Mucosa of rectum (tissue), 2 donors: Measurements from ENCODE around the gene THSD4.
A peak's percentile ranks its signal among the peaks of the same experiment; 100 is the strongest.

ENCODE experiments used
- H3K27ac ChIP-seq, 2 donors: one replicate each; pipeline ENCODE4 v1.7.0; 2013; ENCODE audit warnings: inconsistent platforms in 2 of 2, low read depth in 2 of 2, low read length in 2 of 2
- H3K27me3 ChIP-seq, 2 donors: one replicate each; pipeline ENCODE4 v1.7.0; 2013; ENCODE audit warnings: low read length in 2 of 2; ENCODE audit not compliant: control insufficient read depth in 2 of 2, insufficient read depth in 2 of 2
- H3K36me3 ChIP-seq, 2 donors: one replicate each; pipeline ENCODE4 v1.7.0; 2013; ENCODE audit warnings: low read length in 2 of 2; ENCODE audit not compliant: control insufficient read depth in 2 of 2, insufficient read depth in 2 of 2
- H3K4me1 ChIP-seq, 2 donors: one replicate each; pipeline ENCODE4 v1.7.0; 2013; ENCODE audit warnings: low read length in 2 of 2, mild to moderate bottlenecking in 1 of 2; ENCODE audit not compliant: control insufficient read depth in 2 of 2, insufficient read depth in 2 of 2
- H3K4me3 ChIP-seq, 2 donors: one replicate each; pipeline ENCODE4 v1.7.0; 2013; ENCODE audit warnings: low read length in 2 of 2
- H3K9ac ChIP-seq, 2 donors: one replicate each; pipeline ENCODE4 v1.7.0; 2013; ENCODE audit warnings: low read length in 2 of 2, low read depth in 1 of 2, mild to moderate bottlenecking in 1 of 2
- H3K9me3 ChIP-seq, 2 donors: one replicate each; pipeline ENCODE4 v1.7.0; 2013; ENCODE audit warnings: low read length in 2 of 2; ENCODE audit not compliant: control insufficient read depth in 2 of 2
- donor health status: healthy.
- donor health status: Normal muscosa, but diverticular disease.

The THSD4 gene

GRCh38 chr15:71735385-71735757, 620.1 kb downstream of the THSD4 start:
- H3K9me3 ChIP-seq = no peaks in the 10 kb centered on the region
- H3K4me3 ChIP-seq = no peak overlapping the region
- no peaks in the 10 kb centered on the region for H3K27me3 ChIP-seq
- H3K9ac ChIP-seq = no peak overlapping the region
- peaks cover 6 to 17% of the 10 kb centered on the region in 2 donors for H3K4me1 ChIP-seq
- no peak overlapping the region for H3K27ac ChIP-seq
- H3K36me3 ChIP-seq = no peaks in the 10 kb centered on the region

- Histone ChIP-seq H3K27me3 (no peaks in the 10 kb centered on the region), H3K27ac (no peak overlapping the region), H3K36me3 (peaks cover 0 to under 1% of the 10 kb centered on the region in 2 donors), H3K4me3 (no peak overlapping the region), H3K4me1 (peaks cover 5 to 17% of the 10 kb centered on the region in 2 donors), H3K9me3 (no peaks in the 10 kb centered on the region), H3K9ac (peak overlapping the region in 1 of 2 donors; percentile 5)
These were observed 621.1 kb downstream of the THSD4 start for GRCh38 chr15:71736286-71736947.

- Histone ChIP-seq H3K36me3 (peaks cover 0 to 4% of the 10 kb centered on the region in 2 donors), H3K9ac (no peak overlapping the region), H3K4me3 (no peak overlapping the region), H3K27me3 (no peaks in the 10 kb centered on the region), H3K4me1 (peaks cover 0 to 12% of the 10 kb centered on the region in 2 donors), H3K9me3 (no peaks in the 10 kb centered on the region), H3K27ac (no peak overlapping the region)
These were observed 622.5 kb downstream of the THSD4 start for GRCh38 chr15:71737761-71738160.

DNA sequence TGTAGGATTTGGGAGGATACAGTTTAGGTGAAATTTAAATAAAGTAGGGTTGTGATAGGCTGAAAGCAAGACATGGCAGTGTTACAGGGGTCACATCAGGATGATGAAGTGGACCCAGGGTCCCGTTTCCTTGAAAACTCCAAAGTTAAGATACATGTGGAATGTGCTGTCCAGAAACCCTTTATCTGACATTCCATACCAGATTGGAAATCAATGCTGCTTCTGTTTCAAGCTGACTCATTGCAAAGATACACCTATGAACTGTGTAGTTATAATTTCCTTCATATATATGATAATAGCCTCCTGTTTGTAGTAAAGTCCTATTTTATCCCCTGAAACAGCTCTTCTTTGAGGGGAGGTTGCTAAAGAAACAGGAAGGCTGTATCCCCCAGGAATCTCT, 624.1 kb downstream of the THSD4 start:
- Histone ChIP-seq H3K27me3 (peaks cover 0 to 2% of the 10 kb centered on the region in 2 donors), H3K4me1 (peaks cover 0 to 6% of the 10 kb centered on the region in 2 donors), H3K36me3 (peaks cover 0 to 4% of the 10 kb centered on the region in 2 donors), H3K27ac (no peak overlapping the region), H3K9me3 (no peaks in the 10 kb centered on the region), H3K4me3 (no peak overlapping the region), H3K9ac (no peak overlapping the region)

GRCh38 chr15:71742964-71743363, 627.7 kb downstream of the THSD4 start:
- Histone ChIP-seq H3K27ac (no peak overlapping the region), H3K9ac (no peak overlapping the region), H3K4me1 (peaks cover 10 to 13% of the 10 kb centered on the region in 2 donors), H3K9me3 (no peaks in the 10 kb centered on the region), H3K4me3 (no peak overlapping the region), H3K36me3 (peaks cover 0 to 4% of the 10 kb centered on the region in 2 donors), H3K27me3 (peaks cover 0 to 2% of the 10 kb centered on the region in 2 donors)

DNA sequence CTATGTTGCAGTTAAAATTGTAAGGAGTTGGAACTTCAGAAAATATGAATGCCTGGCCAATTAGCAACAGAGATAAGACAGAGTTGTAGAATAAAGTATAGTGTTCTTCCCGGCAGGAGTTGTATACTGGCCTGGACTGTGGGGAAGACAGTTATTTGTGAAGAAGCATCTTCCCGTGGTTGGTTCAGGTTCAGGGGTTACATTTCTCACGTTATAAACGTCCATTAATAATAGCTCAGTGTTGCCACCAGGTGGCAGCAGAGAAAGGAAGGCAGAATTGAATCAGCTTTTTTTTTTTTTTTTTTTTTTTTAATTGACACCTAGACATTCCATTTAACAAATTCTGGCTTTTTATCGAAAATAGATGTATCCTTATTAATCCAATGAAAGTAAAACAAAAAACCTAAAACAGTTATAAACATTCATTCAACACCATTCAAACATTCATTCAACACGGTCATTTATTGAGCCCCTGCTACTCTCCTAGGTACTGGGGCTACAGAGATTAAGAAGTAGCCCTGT, 628.7 kb downstream of the THSD4 start:
- Histone ChIP-seq H3K4me1 (peaks cover 16 to 22% of the 10 kb centered on the region in 2 donors), H3K9ac (no peak overlapping the region), H3K9me3 (no peaks in the 10 kb centered on the region), H3K27me3 (peaks cover 0 to 2% of the 10 kb centered on the region in 2 donors), H3K27ac (no peak overlapping the region), H3K36me3 (peaks cover 0 to 4% of the 10 kb centered on the region in 2 donors), H3K4me3 (no peak overlapping the region)

DNA sequence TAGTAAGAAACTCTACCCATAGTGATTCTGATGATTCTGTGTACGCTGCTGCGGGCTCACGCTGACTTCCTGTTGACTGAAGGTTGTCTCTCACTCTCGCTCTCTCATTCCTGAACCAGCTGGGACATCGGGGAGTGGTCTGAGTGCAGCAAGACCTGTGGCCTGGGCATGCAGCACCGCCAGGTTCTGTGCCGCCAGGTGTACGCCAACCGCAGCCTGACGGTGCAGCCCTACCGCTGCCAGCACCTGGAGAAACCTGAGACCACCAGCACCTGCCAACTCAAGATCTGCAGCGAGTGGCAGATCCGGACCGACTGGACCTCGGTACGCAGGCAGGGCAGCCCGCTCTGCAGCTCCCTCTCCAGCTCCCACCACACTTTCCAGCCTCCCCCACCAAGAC, 631.4 kb downstream of the THSD4 start:
- H3K9me3 ChIP-seq = no peaks in the 10 kb centered on the region
- H3K27me3 ChIP-seq = peaks cover 0 to 2% of the 10 kb centered on the region in 2 donors
- H3K9ac ChIP-seq = no peak overlapping the region
- peak overlapping the region; percentile 70 to 73 for H3K27ac ChIP-seq
- peaks cover 0 to under 1% of the 10 kb centered on the region in 2 donors for H3K36me3 ChIP-seq
- peaks cover 16 to 24% of the 10 kb centered on the region in 2 donors for H3K4me1 ChIP-seq
- H3K4me3 ChIP-seq = no peak overlapping the region

GRCh38 chr15:71747128-71748083, 632.1 kb downstream of the THSD4 start:
- peak overlapping the region in 1 of 2 donors; percentile 31 for H3K4me3 ChIP-seq
- H3K9me3 ChIP-seq = no peaks in the 10 kb centered on the region
- H3K27ac ChIP-seq = peak overlapping the region; percentile 70 to 75
- H3K27me3 ChIP-seq = peaks cover 0 to 2% of the 10 kb centered on the region in 2 donors
- peak overlapping the region; percentile 6 to 22 for H3K9ac ChIP-seq
- peaks cover 19 to 30% of the 10 kb centered on the region in 2 donors for H3K4me1 ChIP-seq
- H3K36me3 ChIP-seq = no peaks in the 10 kb centered on the region

DNA sequence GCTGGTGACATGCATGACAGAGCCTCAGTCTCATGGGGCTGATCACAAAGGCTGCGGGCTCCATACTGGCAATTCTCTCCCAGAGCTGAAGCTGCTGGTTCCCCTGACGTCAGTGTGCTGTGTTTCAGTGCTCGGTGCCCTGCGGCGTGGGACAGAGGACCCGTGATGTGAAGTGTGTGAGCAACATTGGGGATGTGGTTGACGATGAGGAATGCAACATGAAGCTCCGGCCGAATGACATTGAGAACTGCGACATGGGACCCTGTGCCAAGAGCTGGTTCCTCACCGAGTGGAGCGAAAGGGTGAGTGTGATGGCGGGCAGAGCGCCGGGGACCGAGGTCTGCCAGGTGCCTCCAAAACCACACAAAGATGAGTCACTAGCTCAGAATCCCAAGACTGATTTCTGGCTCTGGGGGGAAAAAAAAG, 633.0 kb downstream of the THSD4 start:
- H3K4me3 ChIP-seq = no peak overlapping the region
- H3K27ac ChIP-seq = peak overlapping the region; percentile 59 to 75
- H3K9ac ChIP-seq = no peak overlapping the region
- peaks cover 22 to 34% of the 10 kb centered on the region in 2 donors for H3K4me1 ChIP-seq
- no peaks in the 10 kb centered on the region for H3K9me3 ChIP-seq
- no peaks in the 10 kb centered on the region for H3K27me3 ChIP-seq
- H3K36me3 ChIP-seq = no peaks in the 10 kb centered on the region

GRCh38 chr15:71749500-71749899, 634.2 kb downstream of the THSD4 start:
- Histone ChIP-seq H3K9me3 (no peaks in the 10 kb centered on the region), H3K4me1 (peaks cover 25 to 39% of the 10 kb centered on the region in 2 donors), H3K4me3 (no peak overlapping the region), H3K9ac (no peak overlapping the region), H3K36me3 (no peaks in the 10 kb centered on the region), H3K27me3 (no peaks in the 10 kb centered on the region), H3K27ac (no peak overlapping the region)
